Lung (tissue), 12 donors: ENCODE results near the gene RNU5B-1. TPM values are rescaled to one million over a fixed set of nuclear protein-coding genes. Genes with fewer than 3 reads are reported as not detected.

ENCODE experiments used
- ATAC-seq: fragments of 200-7000 bp; cut with Tn5 transposase; one replicate; pipeline ENCODE4 v1.9.1; 2020; ENCODE audit warnings: moderate number of reproducible peaks; ENCODE audit not compliant: insufficient read depth, low FRiP score
- DNase-seq, 3 donors: peaks; one replicate each; pipeline ENCODE4 v3.0.0-alpha.2; 2013 to 2017
- H3K27ac ChIP-seq, 2 donors: one replicate each; pipeline ENCODE4 v1.5.1; 2013; ENCODE audit warnings: mild to moderate bottlenecking in 2 of 2, moderate library complexity in 2 of 2, control low read depth in 1 of 2, inconsistent platforms in 1 of 2, low read depth in 1 of 2, low read length in 1 of 2
- H3K27me3 ChIP-seq, 3 donors: one replicate each; pipeline ENCODE4 v1.5.1; 2013; ENCODE audit warnings: low read length in 2 of 3; ENCODE audit not compliant: control insufficient read depth in 3 of 3, insufficient read depth in 3 of 3
- H3K36me3 ChIP-seq, 4 donors: one replicate each; pipeline ENCODE4 v1.5.1; 2013; ENCODE audit warnings: low read length in 4 of 4, mild to moderate bottlenecking in 1 of 4, moderate library complexity in 1 of 4; ENCODE audit not compliant: control insufficient read depth in 4 of 4, insufficient read depth in 4 of 4
- H3K4me1 ChIP-seq, 5 donors: one replicate each; pipeline ENCODE4 v1.5.1; 2013; ENCODE audit warnings: low read length in 5 of 5, mild to moderate bottlenecking in 2 of 5, moderate library complexity in 1 of 5; ENCODE audit not compliant: control insufficient read depth in 5 of 5, insufficient read depth in 5 of 5
- H3K4me3 ChIP-seq: one replicate; pipeline ENCODE4 v1.5.1; 2013; ENCODE audit warnings: mild to moderate bottlenecking, control low read depth, moderate library complexity
- H3K9ac ChIP-seq, 2 donors: one replicate each; pipeline ENCODE4 v1.5.1; 2013; ENCODE audit warnings: low read length in 2 of 2, control low read depth in 1 of 2; ENCODE audit not compliant: insufficient read depth in 1 of 2
- H3K9me3 ChIP-seq, 4 donors: one replicate each; pipeline ENCODE4 v1.5.1; 2013; ENCODE audit warnings: low read length in 3 of 4, mild to moderate bottlenecking in 1 of 4, moderate library complexity in 1 of 4; ENCODE audit not compliant: control insufficient read depth in 4 of 4, insufficient read depth in 3 of 4
- CTCF ChIP-seq: IDR thresholded peaks from 2 replicates; pipeline ENCODE4 v1.5.1; 2012; ENCODE audit warnings: mild to moderate bottlenecking; ENCODE audit errors: control extremely low read depth, extremely low read depth
- WGBS, 2 donors: extraction: QIAGEN DNeasy Blood & Tissue Kit; methylation state at CpG; one replicate each; pipeline ENCODE4 v1.1.7; 2013; 5-methylcytosine and 5-hydroxymethylcytosine counted together
- polyA plus RNA-seq, 2 donors: library from polyadenylated mRNA; stranded (reverse); fragments of 200-250 nt; gene quantifications; one replicate each; pipeline ENCODE4 v1.2.1, GENCODE V29; 2013
- total RNA-seq, 2 donors: library from RNA; depleted of rRNA in 1 of 2; stranded (reverse); fragments of >200 nt in 1 of 2; gene quantifications; one replicate each; pipeline ENCODE4 v1.2.1, GENCODE V29; 2014 to 2021
- donor health status: control.
- donor health status: control.
- donor health status: Bipolar disorder and iron deficiency.
- donor health status: healthy.
- donor health status: DM: yes; HTN: yes; CAD: no.

The RNU5B-1 gene
- total and polyA plus RNA-seq, 4 donors = 10.9 TPM; not detected in 3

GRCh38 chr15:65277015-65277414 lies 27.5 kb upstream of the RNU5B-1 start:
- ATAC-seq (no peak), DNase-seq (no peak)
- Histone ChIP-seq H3K9ac (no peak overlapping the region), H3K27ac (no peak overlapping the region), H3K4me3 (no peak overlapping the region), H3K27me3 (no peaks in the 10 kb centered on the region), H3K9me3 (no peaks in the 10 kb centered on the region), H3K36me3 (peaks cover 0 to 7% (median 3%) of the 10 kb centered on the region in 4 donors), H3K4me1 (peaks cover 0 to 15% (median 0%) of the 10 kb centered on the region in 5 donors)
- 81 to 84% methylated on average over 1 of the region's 1 CpG for WGBS, 2 donors
- no peak for TF ChIP-seq CTCF

GRCh38 chr15:65278480-65278879 lies 26.0 kb upstream of the RNU5B-1 start:
- Histone ChIP-seq H3K4me1 (peaks cover 0 to 10% (median 0%) of the 10 kb centered on the region in 5 donors), H3K27ac (no peak overlapping the region), H3K36me3 (peaks cover 0 to 10% (median 3%) of the 10 kb centered on the region in 4 donors), H3K4me3 (no peak overlapping the region), H3K9ac (no peak overlapping the region), H3K9me3 (no peaks in the 10 kb centered on the region), H3K27me3 (no peaks in the 10 kb centered on the region)
- no peak for DNase-seq
- TF ChIP-seq CTCF = no peak
- ATAC-seq = no peak
- 47 to 76% methylated on average over 1 of the region's 1 CpG for WGBS, 2 donors

GRCh38 chr15:65285291-65286068 lies 19.0 kb upstream of the RNU5B-1 start:
- Histone ChIP-seq H3K4me3 (no peak overlapping the region), H3K9me3 (no peaks in the 10 kb centered on the region), H3K9ac (peak overlapping the region; percentile 67 to 74), H3K4me1 (peaks cover 0 to 13% (median 3%) of the 10 kb centered on the region in 5 donors), H3K27me3 (no peaks in the 10 kb centered on the region), H3K36me3 (peaks cover 0 to 5% (median 1%) of the 10 kb centered on the region in 4 donors), H3K27ac (peak overlapping the region; percentile 89 to 95)
- WGBS, 2 donors = 71 to 73% methylated on average over 10 of the region's 10 CpGs
- no peak for TF ChIP-seq CTCF
- DNase-seq (no peak), ATAC-seq (no peak)
